ENCODE measurements around the gene ZNF724. TPM values are rescaled to one million over a fixed set of nuclear protein-coding genes. Genes with fewer than 3 reads are reported as not detected.
"Not testable (repeated sequence)": the region's sequence is repeated elsewhere in the genome, so short reads cannot be mapped to it uniquely, and the experiment has no call there.

ZNF724 gene
- total RNA-seq, 4 donors from 2014 or later, result 0.57 to 0.94 (median 0.69) TPM; not detected in 1

GRCh38 chr19:23283925-23284324, 33.7 kb upstream of the ZNF724 start:
- Histone ChIP-seq H3K9me3 (no peaks in the 10 kb centered on the region), H3K36me3 (no peaks in the 10 kb centered on the region), H3K27ac (no peak overlapping the region), H3K4me1 (no peaks in the 10 kb centered on the region), H3K27me3 (no peaks in the 10 kb centered on the region), H3K4me3 (no peak overlapping the region)
- WGBS, 2 donors (ENCODE audit: low coverage in 1 of 2), result 10 to 18% methylated on average over 5 of the region's 6 CpGs
- TF ChIP-seq CTCF (IDR thresholded peaks at IDR 0.05), result peak; percentile 51 to 76 (median 63)
- no peak for TF ChIP-seq POLR2AphosphoS5 (IDR thresholded peaks at IDR 0.05)
- ATAC-seq, result peak; percentile 43

- no peaks in the 10 kb centered on the region for H3K9me3 ChIP-seq
- ATAC-seq, result no peak
- TF ChIP-seq CTCF (IDR thresholded peaks at IDR 0.05), result no peak
- TF ChIP-seq POLR2AphosphoS5 (IDR thresholded peaks at IDR 0.05), result no peak
- TF ChIP-seq POLR2A (IDR thresholded peaks at IDR 0.05), result no peak
- no peak for TF ChIP-seq EP300 (IDR thresholded peaks at IDR 0.05)
- no peak overlapping the region for H3K27ac ChIP-seq
- H3K27me3 ChIP-seq, result no peaks in the 10 kb centered on the region
- no peak overlapping the region for H3K4me3 ChIP-seq
- no peaks in the 10 kb centered on the region for H3K4me1 ChIP-seq
- 75 to 77% methylated on average over 4 of the region's 4 CpGs for WGBS, 2 donors (ENCODE audit: low coverage in 1 of 2)
- no peaks in the 10 kb centered on the region for H3K36me3 ChIP-seq
Measured at GRCh38 chr19:23281663-23282276, 31.6 kb upstream of the ZNF724 start.

- not testable (repeated sequence) for ATAC-seq, H3K36me3 ChIP-seq, H3K4me1 ChIP-seq, H3K27ac ChIP-seq, H3K4me3 ChIP-seq, H3K27me3 ChIP-seq, H3K9me3 ChIP-seq
- WGBS, 2 donors (ENCODE audit: low coverage in 1 of 2), result 0 to 29% methylated on average over 1 to 2 of the region's 3 CpGs
Measured at GRCh38 chr19:23278118-23278517, 27.9 kb upstream of the ZNF724 start.

GRCh38 chr19:23273590-23274412, 23.6 kb upstream of the ZNF724 start:
- TF ChIP-seq EP300 (IDR thresholded peaks at IDR 0.05) (no peak), CTCF (IDR thresholded peaks at IDR 0.05) (peak in 1 of 4 experiments; percentile 20), POLR2A (IDR thresholded peaks at IDR 0.05) (peak; percentile 59 to 64), POLR2AphosphoS5 (IDR thresholded peaks at IDR 0.05) (peak; percentile 72)
- Histone ChIP-seq H3K9me3 (no peaks in the 10 kb centered on the region), H3K4me3 (peak overlapping the region; percentile 80 to 84), H3K4me1 (peaks cover 0 to 20% (median 4%) of the 10 kb centered on the region in 3 donors), H3K27me3 (no peaks in the 10 kb centered on the region), H3K36me3 (peaks cover 0 to 29% of the 10 kb centered on the region in 2 donors), H3K27ac (peak overlapping the region; percentile 69 to 94 (median 92))
- ATAC-seq, result peak; percentile 100
- WGBS, 2 donors (ENCODE audit: low coverage in 1 of 2), result 0 to 1% methylated on average over 10 to 12 of the region's 50 CpGs

- peaks cover 0 to 20% (median 4%) of the 10 kb centered on the region in 3 donors for H3K4me1 ChIP-seq
- WGBS, 2 donors (ENCODE audit: low coverage in 1 of 2), result 1 to 6% methylated on average over 3 to 6 of the region's 10 CpGs
- H3K4me3 ChIP-seq, result peak overlapping the region; percentile 80 to 84
- ATAC-seq, result no peak
- no peak for TF ChIP-seq POLR2AphosphoS5 (IDR thresholded peaks at IDR 0.05)
- TF ChIP-seq POLR2A (IDR thresholded peaks at IDR 0.05), result no peak
- no peak for TF ChIP-seq EP300 (IDR thresholded peaks at IDR 0.05)
- TF ChIP-seq CTCF (IDR thresholded peaks at IDR 0.05), result no peak
- no peaks in the 10 kb centered on the region for H3K9me3 ChIP-seq
- H3K27me3 ChIP-seq, result no peaks in the 10 kb centered on the region
- H3K27ac ChIP-seq, result peak overlapping the region; percentile 69 to 94 (median 92)
- peaks cover 0 to 36% of the 10 kb centered on the region in 2 donors for H3K36me3 ChIP-seq
Measured at GRCh38 chr19:23273022-23273589, 22.9 kb upstream of the ZNF724 start.
